Stimulated activated CD8-positive, alpha-beta memory T cell treated with anti-CD3 and anti-CD28 coated beads, Interleukin-4, amount 100 ng/mL, for 4 hours (primary cell): ENCODE measurements around the gene SNX33.
A peak's percentile ranks its signal among the peaks of the same experiment; 100 is the strongest.
"Not testable (repeated sequence)": the region's sequence is repeated elsewhere in the genome, so short reads cannot be mapped to it uniquely, and the experiment has no call there.

Source experiments
- DNase-seq, 2 donors: peaks; one replicate each; pipeline ENCODE4 v3.0.0-alpha.2; 2020; ENCODE audit warnings: low read depth in 2 of 2, low spot score in 1 of 2

SNX33 gene, protein sequence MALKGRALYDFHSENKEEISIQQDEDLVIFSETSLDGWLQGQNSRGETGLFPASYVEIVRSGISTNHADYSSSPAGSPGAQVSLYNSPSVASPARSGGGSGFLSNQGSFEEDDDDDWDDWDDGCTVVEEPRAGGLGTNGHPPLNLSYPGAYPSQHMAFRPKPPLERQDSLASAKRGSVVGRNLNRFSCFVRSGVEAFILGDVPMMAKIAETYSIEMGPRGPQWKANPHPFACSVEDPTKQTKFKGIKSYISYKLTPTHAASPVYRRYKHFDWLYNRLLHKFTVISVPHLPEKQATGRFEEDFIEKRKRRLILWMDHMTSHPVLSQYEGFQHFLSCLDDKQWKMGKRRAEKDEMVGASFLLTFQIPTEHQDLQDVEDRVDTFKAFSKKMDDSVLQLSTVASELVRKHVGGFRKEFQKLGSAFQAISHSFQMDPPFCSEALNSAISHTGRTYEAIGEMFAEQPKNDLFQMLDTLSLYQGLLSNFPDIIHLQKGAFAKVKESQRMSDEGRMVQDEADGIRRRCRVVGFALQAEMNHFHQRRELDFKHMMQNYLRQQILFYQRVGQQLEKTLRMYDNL

DNA sequence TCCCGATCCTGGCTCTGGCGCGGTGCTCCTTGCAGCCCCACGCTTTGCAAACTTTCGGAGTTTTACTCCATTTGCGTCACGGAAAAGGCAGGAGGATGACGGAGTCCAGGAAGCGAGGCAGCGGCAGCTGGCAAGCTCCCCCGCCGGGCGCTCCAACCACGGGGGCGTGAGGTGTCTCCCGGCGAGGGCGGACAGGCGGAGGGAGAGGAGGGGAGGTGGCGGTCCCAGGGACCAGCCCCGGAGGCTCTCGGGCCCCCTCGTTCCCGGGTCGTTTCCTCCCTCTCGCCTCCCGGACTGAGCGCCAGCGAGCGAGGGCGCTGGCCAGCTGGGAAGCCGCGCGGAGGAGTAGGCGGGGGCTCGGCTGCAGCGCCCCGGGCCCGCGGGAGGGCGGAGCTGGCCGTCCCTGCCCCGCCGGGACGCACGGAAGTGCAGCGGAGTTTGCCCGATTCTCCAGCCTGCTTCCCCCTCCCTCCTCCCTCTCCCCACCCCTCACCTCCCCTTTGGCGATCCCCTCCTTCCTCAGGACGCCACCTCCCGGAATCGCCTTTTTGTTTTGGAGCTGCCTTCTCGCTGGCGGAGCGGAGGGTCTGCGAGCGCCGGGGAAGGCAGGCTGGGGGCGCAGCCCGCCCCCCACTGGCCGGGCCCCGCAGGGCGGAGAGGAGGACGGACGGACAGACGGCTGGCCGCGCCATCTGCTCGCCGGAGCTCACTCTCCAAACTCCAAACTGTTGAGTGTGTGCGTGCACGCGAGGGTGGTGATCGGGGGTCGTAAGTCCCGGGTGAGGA lies at the start of gene SNX33:
Gene SNX33 (plus strand): TSS at position 543 of the 786 bp plus-strand sequence. CDS start 1,191 bp downstream, outside the sequence.
- peak; percentile 10 to 36 for DNase-seq

DNA sequence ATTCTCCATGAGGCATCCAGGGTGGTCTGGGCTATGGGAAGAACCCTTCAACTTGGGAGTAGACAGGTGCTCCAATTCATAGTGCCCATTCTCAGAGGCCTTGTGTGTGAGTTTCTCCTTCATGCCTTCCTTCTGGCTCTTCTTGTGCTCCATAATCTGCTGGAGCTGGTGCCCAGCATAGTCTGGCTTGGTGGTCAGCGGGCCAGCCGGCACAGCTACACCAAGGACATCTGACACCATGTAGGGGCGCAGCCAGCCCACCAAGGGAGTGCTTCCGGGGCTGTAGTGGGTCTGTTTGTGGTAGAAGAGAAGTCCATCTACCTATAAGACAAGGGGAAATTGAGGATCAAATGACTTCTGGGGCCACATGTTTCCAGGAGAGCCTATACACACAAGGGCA lies 49.4 kb upstream of the SNX33 start:
- no peak for DNase-seq

DNA sequence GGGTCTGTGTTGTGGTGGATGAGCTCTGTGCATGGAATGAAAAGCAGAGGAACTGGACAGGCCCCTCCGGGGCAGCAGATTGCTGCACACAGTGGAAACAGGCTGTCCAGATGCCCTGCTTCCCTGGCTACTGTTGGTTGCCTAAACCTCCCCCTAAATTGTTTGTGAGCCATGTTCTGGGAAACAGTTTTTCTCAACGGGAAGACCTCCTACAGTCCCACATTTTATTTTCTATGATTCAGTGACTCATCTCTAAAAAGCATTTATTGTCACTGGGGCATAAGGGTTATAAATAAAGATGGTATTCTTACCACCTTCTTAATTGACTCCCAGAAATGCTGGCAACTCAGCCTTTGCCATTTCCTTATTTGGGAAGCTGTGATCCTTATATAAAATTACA lies 48.3 kb upstream of the SNX33 start:
- no peak for DNase-seq

DNA sequence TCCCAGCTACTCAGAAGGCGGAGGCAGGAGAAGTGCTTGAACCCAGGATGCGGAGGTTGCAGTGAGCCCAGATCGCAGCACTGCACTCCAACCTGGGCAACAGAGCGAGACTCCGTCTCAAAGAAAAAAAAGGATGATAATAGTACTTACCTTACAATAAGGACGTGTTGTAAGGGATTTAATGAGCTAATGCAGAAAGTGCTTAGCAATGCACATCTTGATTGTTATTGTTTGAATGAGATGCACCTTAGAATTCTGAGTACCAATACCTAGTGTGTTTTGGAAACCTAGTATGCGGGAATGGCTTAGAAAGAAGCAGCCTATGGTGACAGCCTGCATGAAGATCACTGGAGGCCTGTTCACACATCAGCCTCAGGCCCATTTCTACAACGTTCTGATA lies 41.7 kb upstream of the SNX33 start:
- DNase-seq, result no peak

DNA sequence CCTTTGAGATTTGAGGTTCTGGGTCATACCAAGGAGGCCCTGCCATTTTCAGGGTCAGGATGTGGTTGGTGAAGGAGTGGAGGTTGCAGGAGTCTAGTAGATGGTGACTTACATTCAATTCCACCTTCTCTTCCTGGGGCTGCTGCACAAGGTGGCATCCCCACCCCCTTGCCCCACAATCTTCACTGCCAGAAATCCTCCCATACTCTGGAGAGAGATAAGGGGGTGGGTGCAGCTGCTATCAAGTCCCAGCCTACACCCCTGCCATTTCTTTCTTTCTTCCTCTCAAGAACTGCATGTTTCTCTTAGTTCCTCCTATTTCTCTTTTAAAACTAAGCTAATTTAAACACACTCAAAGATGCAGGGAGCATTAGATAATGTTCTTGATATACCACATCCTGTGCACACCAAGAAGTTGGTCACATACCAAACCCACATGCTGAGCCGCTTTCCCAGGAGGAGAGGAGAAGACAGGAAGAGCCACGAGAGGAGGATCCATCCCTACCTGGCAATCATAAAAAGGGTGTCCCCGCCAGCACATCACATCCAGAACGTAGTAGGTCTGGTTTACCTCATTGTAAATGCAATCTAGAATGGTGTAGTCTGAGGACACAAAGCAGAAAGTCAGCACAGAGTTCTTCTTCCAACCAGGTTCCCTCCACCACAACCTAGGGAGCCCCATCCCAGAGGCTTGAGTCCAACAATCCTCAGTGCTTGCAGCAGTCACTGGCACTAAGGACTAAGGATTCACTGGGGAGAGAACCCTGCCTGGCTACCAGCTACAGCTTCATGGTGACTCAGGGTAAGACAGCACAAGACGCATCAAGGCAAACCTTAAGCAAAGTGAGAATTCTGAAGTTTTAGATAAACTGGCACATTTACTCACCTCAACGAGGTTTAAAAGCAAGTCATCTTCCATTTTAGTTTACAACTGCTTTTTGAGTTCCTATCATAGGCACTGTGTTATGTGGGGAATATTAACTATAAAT lies 40.7 kb upstream of the SNX33 start:
- DNase-seq, result no peak

DNA sequence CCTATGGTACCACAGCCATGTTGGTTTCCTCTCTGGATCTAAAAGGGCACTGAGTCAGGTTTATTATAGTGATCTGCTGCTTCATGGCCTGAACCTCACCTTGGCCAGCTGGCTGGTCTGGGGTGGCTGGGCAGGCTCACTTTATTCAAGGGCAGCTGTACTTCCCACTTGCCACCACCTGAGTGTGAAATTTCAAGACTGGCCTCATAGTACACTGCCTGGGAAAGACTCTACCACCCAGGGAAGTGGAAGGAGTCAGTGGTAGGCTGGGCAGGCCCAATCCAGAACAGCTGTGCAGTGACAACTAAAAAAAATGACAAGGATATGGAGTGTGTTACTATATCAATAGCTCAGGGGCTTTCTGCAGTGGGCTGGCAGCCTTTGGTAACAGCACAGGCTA lies 30.9 kb upstream of the SNX33 start:
- DNase-seq, result no peak

DNA sequence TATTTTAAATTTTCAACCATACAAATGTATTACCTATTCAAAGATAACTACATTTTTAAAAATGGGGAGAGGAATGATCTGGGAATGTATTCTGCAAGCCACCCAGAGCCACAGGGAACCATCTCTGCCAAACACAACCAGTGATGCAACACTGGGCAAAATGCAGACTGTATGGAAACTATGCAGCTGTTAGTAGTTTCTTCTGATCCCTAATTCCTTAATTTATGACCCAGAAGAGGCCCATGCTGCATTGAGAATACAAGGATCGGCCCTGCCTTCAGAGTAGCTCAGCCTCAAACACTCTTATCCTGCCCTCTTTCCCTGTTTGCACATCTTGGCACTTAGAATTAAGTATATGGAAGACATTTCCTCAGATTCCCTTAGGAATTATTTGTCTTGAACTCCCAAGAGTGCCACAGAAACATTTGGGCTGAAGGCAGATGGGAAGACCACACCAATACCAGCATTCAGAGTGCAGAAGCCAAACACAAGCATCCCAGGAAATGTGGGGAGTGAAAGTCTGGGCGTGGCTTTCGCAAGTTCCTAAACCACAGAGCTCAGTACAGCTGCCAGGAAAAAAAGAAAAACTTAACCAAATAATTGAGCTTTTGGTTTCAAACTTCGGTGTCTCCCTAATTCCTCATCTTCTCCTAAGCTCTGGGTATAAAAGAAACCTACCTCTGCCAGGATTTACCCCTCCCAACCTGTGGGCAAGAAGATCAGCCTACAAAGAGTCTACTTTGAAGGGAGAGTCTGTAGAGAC lies 27.5 kb upstream of the SNX33 start:
- no peak for DNase-seq

DNA sequence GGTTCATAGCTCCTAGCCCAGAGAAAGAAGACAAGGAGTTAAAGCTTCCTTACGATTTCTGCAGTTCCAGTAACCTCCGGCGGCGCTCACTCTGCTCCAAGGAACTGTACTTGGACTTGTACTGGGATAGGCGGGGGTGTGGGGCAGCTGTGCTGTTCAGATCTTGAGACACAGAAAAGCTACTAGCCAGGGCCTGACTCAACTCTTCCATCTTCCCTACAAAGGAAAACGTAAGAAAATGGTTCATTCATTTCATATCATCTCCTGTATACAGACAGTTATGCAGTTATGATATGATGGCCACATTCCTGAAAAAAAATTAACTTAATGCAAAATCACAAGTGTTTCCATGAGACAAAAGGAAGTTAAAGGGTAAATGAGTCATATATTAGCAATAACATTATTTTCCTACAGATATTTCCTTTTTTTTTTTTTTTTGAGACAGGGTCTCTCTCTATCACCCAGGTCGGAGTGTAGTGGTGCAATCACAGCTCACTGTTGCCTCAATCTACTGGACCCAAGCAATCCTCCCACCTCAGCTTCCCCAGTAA lies 26.8 kb upstream of the SNX33 start:
- no peak for DNase-seq

DNA sequence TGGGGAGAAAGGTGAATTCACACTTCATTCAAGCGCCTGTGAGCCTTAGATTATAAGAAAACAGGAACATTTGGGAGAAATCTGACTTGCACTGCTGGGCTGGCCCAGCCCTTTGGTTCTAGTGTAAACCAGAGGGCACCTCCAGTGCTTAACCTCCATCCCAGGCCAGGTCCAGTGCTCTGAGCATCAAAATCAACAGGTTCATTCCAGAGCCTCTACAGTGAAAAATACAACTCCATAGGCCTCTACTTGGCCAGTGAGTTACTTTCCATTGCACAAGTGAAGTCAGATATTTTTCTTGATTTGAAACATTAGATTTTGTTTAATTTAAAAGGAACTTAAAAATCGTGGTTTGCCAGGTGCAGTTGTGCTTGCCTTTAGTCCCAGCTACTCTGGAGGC lies 25.2 kb upstream of the SNX33 start:
- DNase-seq, result no peak

DNA sequence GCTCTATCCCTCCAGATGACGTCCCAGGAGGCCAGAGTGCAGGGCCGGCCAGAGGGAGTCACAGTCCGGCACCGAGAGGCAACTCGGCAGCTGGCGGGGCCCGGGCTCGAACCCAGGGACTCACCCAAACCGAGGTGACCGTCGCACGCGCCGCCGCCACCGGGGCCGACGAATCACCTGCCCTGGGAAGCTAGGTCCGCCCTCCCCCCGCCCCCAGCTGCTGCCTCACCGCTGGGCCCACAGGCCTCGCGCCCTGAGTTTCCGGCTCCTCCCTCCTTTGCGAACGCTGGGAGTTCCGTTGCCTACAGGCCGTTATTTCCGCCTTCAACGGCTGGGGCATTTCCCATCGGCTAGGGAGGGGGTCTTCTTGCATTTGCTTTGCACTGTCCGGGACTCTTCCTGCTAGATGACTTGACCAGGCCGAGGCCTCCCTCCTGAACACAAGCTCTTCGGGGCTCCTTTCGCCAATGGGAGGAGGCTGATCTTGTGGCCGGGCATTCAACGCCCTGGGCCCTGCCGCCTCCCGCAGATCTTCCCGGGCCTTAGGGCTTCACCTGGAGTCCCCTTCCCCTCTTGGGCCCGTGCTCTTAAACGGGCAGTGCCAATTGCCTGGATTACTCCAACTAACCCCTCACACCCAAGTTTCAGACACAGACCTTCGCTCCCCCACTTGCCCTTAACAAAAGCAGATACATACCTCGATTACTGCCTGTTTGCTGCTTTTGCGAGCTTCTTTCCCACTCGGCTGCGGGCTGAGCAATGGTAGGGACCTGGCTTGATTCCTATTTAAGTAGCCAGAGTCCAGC lies 22.0 kb upstream of the SNX33 start, which contains the start of gene SNUPN:
Gene SNUPN (minus strand): TSS at position 184 of the 806 bp plus-strand sequence. CDS start 4,674 bp downstream, outside the sequence.
- DNase-seq, result peak; percentile 75 to 88

DNA sequence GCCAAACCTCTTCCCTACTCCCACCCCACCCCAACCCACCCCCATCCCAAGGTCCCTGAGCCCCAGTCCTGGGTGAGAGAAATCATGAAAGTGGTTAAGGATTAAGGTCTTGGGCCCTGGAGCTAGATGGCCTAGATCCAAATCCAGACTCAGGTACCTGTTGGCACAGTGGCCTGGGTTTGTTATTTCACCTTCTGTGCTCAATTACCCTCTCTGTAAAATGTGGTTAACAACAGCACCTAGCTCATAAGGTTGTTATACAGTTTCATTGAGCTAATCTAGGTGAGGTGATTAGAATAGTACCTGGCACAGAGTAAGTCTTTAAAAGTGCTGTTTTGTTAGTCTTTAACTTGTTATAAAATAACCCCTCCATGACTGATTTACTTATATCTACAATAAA lies 15.8 kb upstream of the SNX33 start:
- DNase-seq, result no peak

DNA sequence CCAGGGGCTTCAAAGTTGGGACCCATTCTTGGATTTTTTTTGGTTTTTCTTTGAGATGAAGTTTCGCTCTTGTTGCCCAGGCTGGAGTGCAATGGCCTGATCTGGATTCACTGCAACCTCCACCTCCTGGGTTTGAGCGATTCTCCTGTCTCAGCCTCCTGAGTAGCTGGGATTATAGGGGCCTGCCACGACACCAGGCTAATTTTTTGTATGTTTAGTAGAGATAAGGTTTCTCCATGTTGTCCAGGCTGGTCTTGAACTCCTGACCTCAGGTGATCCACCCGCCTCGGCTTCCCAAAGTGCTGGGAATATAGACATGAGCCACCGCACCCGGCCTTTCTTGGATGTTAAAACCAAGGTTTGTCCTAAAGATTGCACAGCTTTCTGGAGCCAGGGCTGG lies 13.8 kb upstream of the SNX33 start:
- not testable (repeated sequence) for DNase-seq

DNA sequence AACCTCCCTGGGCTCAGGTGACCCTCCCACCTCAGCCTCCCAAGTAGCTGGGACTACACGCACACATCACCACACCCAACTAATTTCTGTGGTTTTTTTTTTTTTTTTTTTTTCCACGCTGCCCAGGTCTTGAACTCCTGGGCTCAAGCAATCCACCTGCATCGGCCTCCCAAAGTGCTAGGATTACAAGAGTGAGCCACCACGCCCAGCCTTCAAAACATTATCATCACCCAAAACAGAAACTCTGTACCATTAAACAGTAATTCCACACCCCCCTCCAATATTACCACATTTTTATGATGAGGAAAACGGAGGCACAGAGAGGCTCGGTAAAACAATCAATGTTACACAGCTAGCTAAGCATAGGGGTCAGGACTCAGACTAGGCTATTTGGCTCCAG lies 11.7 kb upstream of the SNX33 start:
- no peak for DNase-seq

DNA sequence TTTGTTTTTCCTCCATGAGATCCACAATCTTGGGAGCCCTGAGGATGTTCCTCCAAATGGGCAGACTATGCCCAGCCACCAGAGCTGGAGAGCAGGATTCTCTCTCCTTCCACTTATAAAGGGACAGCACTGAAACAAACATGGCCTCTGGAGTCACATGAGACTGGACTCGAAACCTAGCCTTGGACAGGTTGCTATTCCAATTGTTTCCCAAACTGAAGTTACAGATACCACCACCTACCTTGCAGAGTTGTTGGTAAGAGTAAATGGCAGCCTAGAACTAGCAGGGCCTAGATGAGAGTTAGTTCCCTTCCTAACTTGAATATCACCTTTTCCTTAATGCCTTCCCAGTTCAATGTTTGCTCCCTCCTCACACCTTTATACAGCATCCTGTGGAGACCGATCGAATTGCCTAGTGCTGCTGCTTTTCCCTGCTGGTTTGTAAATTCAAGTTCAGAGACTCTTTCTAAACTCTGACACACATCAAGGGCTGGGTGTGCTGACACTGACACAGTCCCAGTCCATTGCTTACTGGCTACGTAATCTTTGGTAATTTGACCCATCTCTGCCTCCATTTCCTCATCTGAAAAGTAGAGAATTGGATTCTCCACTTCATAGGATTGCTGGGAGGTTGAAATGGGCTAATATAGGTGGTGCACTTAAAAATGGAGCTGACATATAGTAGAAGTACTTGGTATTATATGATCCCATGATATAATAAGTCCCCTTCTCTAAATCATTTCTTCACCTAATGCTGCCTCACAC lies 10.3 kb upstream of the SNX33 start:
- no peak for DNase-seq

DNA sequence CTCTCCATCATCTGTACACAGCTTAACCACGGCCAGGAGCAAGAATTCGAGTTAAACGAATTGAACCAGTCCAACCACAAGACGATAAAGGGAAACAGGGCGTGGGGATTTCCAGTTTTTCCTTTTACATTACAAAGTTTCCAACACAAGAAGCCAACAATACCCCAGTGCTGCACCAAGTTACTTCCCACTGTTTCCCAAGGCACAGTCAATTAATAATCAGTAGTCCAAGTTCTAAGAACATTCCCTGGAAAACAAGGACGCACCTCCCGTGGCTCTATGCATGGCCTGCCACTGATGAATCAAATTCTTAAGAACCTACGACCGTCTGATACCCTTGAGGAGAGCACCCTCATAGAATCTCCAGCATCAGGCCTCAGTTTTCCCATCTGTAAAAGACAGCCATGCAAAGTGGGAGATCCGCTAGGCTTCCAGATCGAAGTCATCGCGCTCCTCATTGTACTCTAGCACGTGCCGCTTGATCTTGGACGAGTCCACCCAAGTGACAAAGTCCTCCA lies 8.5 kb upstream of the SNX33 start:
- no peak for DNase-seq

DNA sequence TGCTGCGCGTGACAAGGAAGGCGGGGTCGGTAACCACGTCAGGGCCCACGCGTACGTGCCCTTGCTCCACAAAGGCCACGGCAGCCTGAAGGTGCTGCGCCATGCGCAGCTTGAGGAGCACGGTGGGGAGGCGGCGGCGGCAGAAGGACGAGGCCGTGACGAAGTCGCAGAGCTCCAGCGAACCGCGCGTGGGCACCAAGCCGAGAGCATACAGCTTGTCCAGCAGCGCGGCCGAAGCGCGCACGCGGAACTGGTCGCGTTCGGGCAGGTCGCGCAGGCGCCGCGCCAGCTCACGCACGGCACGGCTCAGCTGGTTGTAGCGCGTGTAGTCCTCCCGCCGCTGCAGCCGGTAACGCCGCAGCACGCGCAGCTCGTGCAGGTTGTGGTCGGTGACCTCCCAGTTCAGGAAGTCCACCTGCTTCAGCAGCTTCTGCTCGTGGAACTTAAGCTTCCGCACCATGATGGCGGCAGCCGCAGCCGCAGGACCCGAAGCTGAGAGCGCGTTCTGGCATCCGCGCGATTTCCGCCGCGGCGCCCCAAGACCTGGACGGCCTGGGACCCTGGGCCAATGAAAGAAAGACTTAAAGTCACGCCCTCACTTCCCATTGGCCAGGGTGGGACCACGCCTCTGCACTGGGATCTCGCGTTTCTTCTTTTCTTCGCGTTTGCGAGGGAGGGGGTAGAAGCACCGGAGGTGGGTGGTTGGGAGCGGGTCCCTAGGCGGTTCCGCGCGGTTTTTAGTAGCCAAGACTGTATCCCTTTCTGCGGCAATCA lies 7.8 kb upstream of the SNX33 start, which contains the start of gene IMP3:
Gene IMP3 (minus strand): TSS at position 516 of the 774 bp plus-strand sequence. CDS start 56 bp downstream, at position 460.
- DNase-seq, result peak; percentile 88
